Parathyroid adenoma (tissue), 2 donors: ENCODE measurements around the gene ASH1L.

ENCODE experiments used
- H2AFZ ChIP-seq: fragments of 300-600 bp; sonication (generic); one replicate; pipeline ENCODE4 v1.7.0; 2017; ENCODE audit warnings: antibody characterized with exemption, mild to moderate bottlenecking
- H3K27ac ChIP-seq: fragments of 300-600 bp; sonication (generic); one replicate; pipeline ENCODE4 v1.7.0; 2017
- H3K27me3 ChIP-seq: fragments of 300-600 bp; sonication (generic); one replicate; pipeline ENCODE4 v1.7.0; 2017; ENCODE audit warnings: low read length; ENCODE audit not compliant: control insufficient read depth, insufficient read depth
- H3K36me3 ChIP-seq: fragments of 300-600 bp; sonication (generic); one replicate; pipeline ENCODE4 v1.7.0; 2017; ENCODE audit warnings: low read length; ENCODE audit not compliant: control insufficient read depth, insufficient read depth
- H3K4me1 ChIP-seq: fragments of 300-600 bp; sonication (generic); one replicate; pipeline ENCODE4 v1.7.0; 2017; ENCODE audit warnings: control low read depth
- H3K4me2 ChIP-seq: fragments of 300-600 bp; sonication (generic); one replicate; pipeline ENCODE4 v1.7.0; 2017; ENCODE audit warnings: low read length
- H3K4me3 ChIP-seq: fragments of 300-600 bp; sonication (generic); one replicate; pipeline ENCODE4 v1.7.0; 2017; ENCODE audit warnings: low read depth, low read length
- H3K79me2 ChIP-seq: fragments of 300-600 bp; sonication (generic); one replicate; pipeline ENCODE4 v1.7.0; 2017; ENCODE audit warnings: control low read depth
- H3K9ac ChIP-seq: fragments of 300-600 bp; sonication (generic); one replicate; pipeline ENCODE4 v1.7.0; 2017; ENCODE audit warnings: mild to moderate bottlenecking
- H3K9me3 ChIP-seq: fragments of 300-600 bp; sonication (generic); one replicate; pipeline ENCODE4 v1.7.0; 2017; ENCODE audit warnings: low read length; ENCODE audit not compliant: control insufficient read depth
- CTCF ChIP-seq: fragments of 300-600 bp; sonication (generic); IDR thresholded peaks from one replicate; pipeline ENCODE4 v1.7.0; 2017; ENCODE audit warnings: antibody characterized with exemption, mild to moderate bottlenecking
- donor health status: primary hyperparathyroidism.

ASH1L gene

GRCh38 chr1:155529109-155529508 lies 33.5 kb downstream of the ASH1L start:
- Histone ChIP-seq H3K27me3 (no peaks in the 10 kb centered on the region), H3K4me2 (no peak overlapping the region), H3K36me3 (no peaks in the 10 kb centered on the region), H3K9me3 (no peaks in the 10 kb centered on the region), H3K9ac (no peak overlapping the region), H3K4me1 (no peaks in the 10 kb centered on the region), H3K4me3 (no peak overlapping the region), H3K27ac (no peak overlapping the region), H2AFZ (no peak overlapping the region), H3K79me2 (peaks cover 10% of the 10 kb centered on the region)
- TF ChIP-seq CTCF, result no peak

GRCh38 chr1:155527677-155528076 lies 34.9 kb downstream of the ASH1L start:
- Histone ChIP-seq H3K36me3 (no peaks in the 10 kb centered on the region), H3K9me3 (no peaks in the 10 kb centered on the region), H3K4me3 (no peak overlapping the region), H3K79me2 (peaks cover 12% of the 10 kb centered on the region), H2AFZ (no peak overlapping the region), H3K27me3 (no peaks in the 10 kb centered on the region), H3K4me2 (no peak overlapping the region), H3K4me1 (no peaks in the 10 kb centered on the region), H3K9ac (no peak overlapping the region), H3K27ac (no peak overlapping the region)
- no peak for TF ChIP-seq CTCF

- Histone ChIP-seq H3K36me3 (no peaks in the 10 kb centered on the region), H3K9me3 (no peaks in the 10 kb centered on the region), H3K4me1 (no peaks in the 10 kb centered on the region), H3K4me2 (no peak overlapping the region), H3K27me3 (no peaks in the 10 kb centered on the region), H3K9ac (no peak overlapping the region), H3K27ac (no peak overlapping the region), H3K4me3 (no peak overlapping the region), H3K79me2 (peaks cover 12% of the 10 kb centered on the region), H2AFZ (no peak overlapping the region)
- TF ChIP-seq CTCF, result no peak
Observed at GRCh38 chr1:155526356-155526755, 36.2 kb downstream of the ASH1L start.

- H3K79me2 ChIP-seq, result peaks cover 16% of the 10 kb centered on the region
- no peak overlapping the region for H3K27ac ChIP-seq
- H3K4me3 ChIP-seq, result no peak overlapping the region
- H3K36me3 ChIP-seq, result no peaks in the 10 kb centered on the region
- no peaks in the 10 kb centered on the region for H3K4me1 ChIP-seq
- H2AFZ ChIP-seq, result no peak overlapping the region
- H3K9me3 ChIP-seq, result no peaks in the 10 kb centered on the region
- no peak overlapping the region for H3K4me2 ChIP-seq
- H3K9ac ChIP-seq, result no peak overlapping the region
- no peaks in the 10 kb centered on the region for H3K27me3 ChIP-seq
- no peak for TF ChIP-seq CTCF
Observed at GRCh38 chr1:155522069-155522468, 40.5 kb downstream of the ASH1L start.

- TF ChIP-seq CTCF, result no peak
- no peaks in the 10 kb centered on the region for H3K36me3 ChIP-seq
- no peak overlapping the region for H3K9ac ChIP-seq
- H3K4me1 ChIP-seq, result no peaks in the 10 kb centered on the region
- no peak overlapping the region for H3K4me3 ChIP-seq
- H3K79me2 ChIP-seq, result peaks cover 21% of the 10 kb centered on the region
- no peak overlapping the region for H3K27ac ChIP-seq
- H2AFZ ChIP-seq, result no peak overlapping the region
- H3K27me3 ChIP-seq, result no peaks in the 10 kb centered on the region
- H3K4me2 ChIP-seq, result no peak overlapping the region
- no peaks in the 10 kb centered on the region for H3K9me3 ChIP-seq
Observed at GRCh38 chr1:155518484-155518883, 44.1 kb downstream of the ASH1L start.
